Mesodermal cell (in vitro differentiated cells): ENCODE measurements around the gene ALDH3B1.

Experiments
- H3K27ac ChIP-seq: 2 replicates; pipeline ENCODE4 v1.7.0; 2013; ENCODE audit warnings: mild to moderate bottlenecking, low read depth, low read length, moderate library complexity; ENCODE audit not compliant: severe bottlenecking
- H3K36me3 ChIP-seq: 2 replicates; pipeline ENCODE4 v1.7.1; 2013; ENCODE audit warnings: mild to moderate bottlenecking, low read length, moderate library complexity; ENCODE audit not compliant: control insufficient read depth, insufficient read depth
- H3K4me1 ChIP-seq: one replicate; pipeline ENCODE4 v1.7.1; 2013; ENCODE audit warnings: mild to moderate bottlenecking, low read length; ENCODE audit not compliant: insufficient read depth, control insufficient read depth, poor library complexity, severe bottlenecking
- H3K4me3 ChIP-seq: 2 replicates; pipeline ENCODE4 v1.7.0; 2013; ENCODE audit warnings: low read length, control low read depth, mild to moderate bottlenecking; ENCODE audit not compliant: insufficient read depth, poor library complexity, severe bottlenecking; ENCODE audit errors: extremely low read depth
- H3K9me3 ChIP-seq: 2 replicates; pipeline ENCODE4 v1.7.1; 2013; ENCODE audit warnings: mild to moderate bottlenecking, low read length, moderate library complexity; ENCODE audit not compliant: control insufficient read depth
- WGBS, 2 experiments: methylation state at CpG; one replicate each; pipeline ENCODE4 v1.1.5; 2013; ENCODE audit warnings: missing lambda C conversion rate in 2 of 2; ENCODE audit not compliant: insufficient coverage in 2 of 2; 5-methylcytosine and 5-hydroxymethylcytosine counted together

ALDH3B1 gene

GRCh38 chr11:68051191-68052136 is 41.3 kb downstream of the ALDH3B1 start:
- 92 to 94% methylated on average over 12 to 13 of the region's 14 CpGs for WGBS, 2 experiments
- Histone ChIP-seq H3K36me3 (peaks cover 50% of the 10 kb centered on the region), H3K9me3 (no peaks in the 10 kb centered on the region), H3K27ac (peak overlapping the region; percentile 23), H3K4me1 (no peaks in the 10 kb centered on the region), H3K4me3 (no peak overlapping the region)

GRCh38 chr11:68052137-68052873 is 42.2 kb downstream of the ALDH3B1 start:
- peaks cover 53% of the 10 kb centered on the region for H3K36me3 ChIP-seq
- H3K9me3 ChIP-seq = no peaks in the 10 kb centered on the region
- 93 to 94% methylated on average over 12 of the region's 15 CpGs for WGBS, 2 experiments
- no peaks in the 10 kb centered on the region for H3K4me1 ChIP-seq
- peak overlapping the region; percentile 23 for H3K27ac ChIP-seq
- H3K4me3 ChIP-seq = no peak overlapping the region

DNA sequence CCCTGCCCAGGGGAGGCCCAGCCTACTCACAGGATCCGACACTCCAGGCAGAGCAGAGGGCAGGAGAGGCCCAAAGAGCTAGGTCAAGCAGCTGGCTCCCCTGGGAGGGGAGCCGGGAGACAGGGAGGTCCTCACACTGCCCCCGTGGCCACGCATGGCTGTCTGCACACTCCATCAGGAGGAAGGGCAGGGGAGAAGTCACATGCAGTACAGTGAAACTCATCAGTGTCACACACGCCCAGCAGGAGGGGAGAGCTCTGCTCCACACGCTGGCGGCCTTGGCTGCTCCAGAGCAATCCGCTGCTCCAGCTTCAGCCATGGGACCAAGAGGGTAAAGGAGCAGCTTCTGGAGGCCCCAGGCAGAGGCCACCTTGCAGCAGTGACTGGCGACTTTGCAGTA is 43.0 kb downstream of the ALDH3B1 start:
- no peaks in the 10 kb centered on the region for H3K9me3 ChIP-seq
- 91 to 96% methylated on average over 8 of the region's 9 CpGs for WGBS, 2 experiments
- H3K4me1 ChIP-seq = no peaks in the 10 kb centered on the region
- H3K27ac ChIP-seq = no peak overlapping the region
- H3K36me3 ChIP-seq = peaks cover 52% of the 10 kb centered on the region
- no peak overlapping the region for H3K4me3 ChIP-seq

DNA sequence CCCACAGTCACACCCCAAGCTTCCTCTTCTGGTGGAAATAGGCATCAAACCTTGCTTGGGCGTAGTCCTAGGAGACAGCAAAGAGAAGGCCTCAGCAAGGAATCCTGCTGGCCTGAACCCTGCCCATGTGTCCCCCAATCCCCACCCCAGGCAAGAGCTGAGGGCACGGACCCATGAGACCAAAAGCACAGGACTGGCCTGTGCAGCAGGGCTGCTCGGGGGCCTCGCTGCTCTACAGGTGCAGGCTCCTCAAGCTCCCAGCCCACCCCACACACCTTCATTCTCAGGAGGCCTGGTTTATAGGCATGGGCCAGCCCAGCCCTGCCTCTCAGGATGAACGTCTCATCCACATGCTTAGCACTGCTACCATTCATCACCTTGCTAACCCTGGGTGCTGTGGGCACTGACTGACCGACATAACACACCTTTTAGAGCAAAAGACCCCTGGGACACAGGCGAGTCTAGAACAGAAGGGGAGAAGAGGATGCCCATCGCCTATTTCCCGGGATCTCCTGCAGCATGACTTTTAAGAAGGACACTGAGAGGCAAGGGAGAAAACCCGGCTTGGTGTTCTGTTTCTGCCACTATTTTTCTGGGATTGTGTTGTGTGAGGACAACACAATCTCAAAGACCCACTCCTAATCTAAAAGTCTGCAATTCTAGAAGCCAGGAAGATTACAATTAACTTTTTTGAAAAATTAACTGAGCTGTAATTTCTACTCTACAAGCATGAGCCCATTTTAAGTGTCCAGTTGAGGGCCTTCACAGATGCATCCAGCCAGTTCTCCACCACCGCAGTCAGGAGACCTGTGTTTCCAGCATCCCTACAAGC is 44.1 kb downstream of the ALDH3B1 start:
- H3K4me1 ChIP-seq = no peaks in the 10 kb centered on the region
- H3K27ac ChIP-seq = no peak overlapping the region
- no peak overlapping the region for H3K4me3 ChIP-seq
- 96 to 100% methylated on average over 4 to 6 of the region's 11 CpGs for WGBS, 2 experiments
- peaks cover 55% of the 10 kb centered on the region for H3K36me3 ChIP-seq
- H3K9me3 ChIP-seq = no peaks in the 10 kb centered on the region

DNA sequence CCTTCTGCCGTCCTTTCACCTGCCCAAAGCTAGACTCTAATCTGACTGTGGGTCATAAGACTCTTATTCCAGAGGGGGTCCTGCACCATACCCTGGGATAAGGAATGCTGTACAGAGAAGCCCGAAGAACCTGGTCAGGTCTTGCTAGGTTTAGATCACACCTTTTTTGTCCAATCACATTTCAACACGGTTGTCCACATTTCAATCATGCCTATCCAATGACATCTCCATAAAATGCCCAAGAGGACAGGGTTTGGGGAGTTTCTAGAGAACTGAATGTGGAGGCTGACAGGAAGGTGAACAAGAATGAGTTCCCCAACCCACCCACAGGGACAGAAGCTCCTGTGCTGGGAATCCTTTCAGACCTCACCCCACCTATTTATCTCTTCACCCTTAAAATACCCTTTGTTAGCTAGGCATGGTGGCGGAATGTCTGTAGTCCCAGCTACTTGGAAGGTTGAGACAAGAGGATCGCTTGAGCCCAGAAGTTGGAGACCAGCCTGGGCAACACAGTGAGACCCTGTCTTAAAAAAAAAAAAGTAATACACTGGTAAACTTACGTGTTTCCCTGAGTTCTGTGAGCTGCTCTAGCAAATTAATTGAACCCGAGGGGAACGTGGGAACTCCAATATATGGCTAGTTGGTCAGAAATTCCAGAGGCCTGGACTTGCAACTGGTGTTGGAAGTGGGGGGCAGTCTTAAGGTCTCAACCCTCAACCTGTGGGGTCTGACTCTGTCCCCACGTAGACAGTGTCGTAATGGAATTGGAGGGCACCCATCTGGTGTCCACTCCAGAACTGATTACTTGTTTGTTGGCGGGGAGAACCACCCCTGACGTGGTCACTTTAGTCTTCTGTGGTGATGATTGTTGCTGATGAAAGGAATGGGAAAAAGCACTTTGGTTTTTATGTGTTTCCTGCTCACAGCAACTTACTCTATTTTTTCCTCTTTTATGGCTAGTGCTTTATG is 46.5 kb downstream of the ALDH3B1 start:
- no peaks in the 10 kb centered on the region for H3K9me3 ChIP-seq
- no peak overlapping the region for H3K27ac ChIP-seq
- H3K4me3 ChIP-seq = no peak overlapping the region
- 94 to 96% methylated on average over 9 to 11 of the region's 12 CpGs for WGBS, 2 experiments
- H3K36me3 ChIP-seq = peaks cover 52% of the 10 kb centered on the region
- H3K4me1 ChIP-seq = no peaks in the 10 kb centered on the region

GRCh38 chr11:68057807-68058206 is 47.7 kb downstream of the ALDH3B1 start:
- WGBS, 2 experiments = 89 to 95% methylated on average over 2 to 3 of the region's 4 CpGs
- Histone ChIP-seq H3K4me1 (no peaks in the 10 kb centered on the region), H3K36me3 (peaks cover 60% of the 10 kb centered on the region), H3K27ac (no peak overlapping the region), H3K9me3 (no peaks in the 10 kb centered on the region), H3K4me3 (no peak overlapping the region)

DNA sequence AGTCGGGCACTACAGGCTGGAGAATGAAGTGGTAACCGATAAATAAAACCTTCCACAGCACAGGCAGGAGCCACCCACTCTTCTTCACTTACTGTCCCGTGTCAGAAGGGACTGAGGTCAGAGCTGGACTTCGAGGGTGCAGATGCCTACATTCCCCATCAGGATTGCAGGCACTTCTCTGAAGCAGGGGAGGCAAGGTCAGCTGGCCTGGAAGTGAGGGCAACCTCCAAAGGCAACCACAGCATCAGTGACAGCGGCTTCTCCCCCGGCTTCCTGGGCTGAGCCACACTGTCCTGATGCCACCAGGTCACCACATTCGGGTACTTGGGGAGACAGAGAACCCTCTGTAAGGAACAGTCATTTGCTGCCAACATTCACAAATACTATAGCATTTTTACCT is 51.4 kb downstream of the ALDH3B1 start:
- 91 to 92% methylated on average over 5 to 6 of the region's 7 CpGs for WGBS, 2 experiments
- no peak overlapping the region for H3K27ac ChIP-seq
- no peak overlapping the region for H3K4me3 ChIP-seq
- no peaks in the 10 kb centered on the region for H3K4me1 ChIP-seq
- no peaks in the 10 kb centered on the region for H3K9me3 ChIP-seq
- H3K36me3 ChIP-seq = peaks cover 91% of the 10 kb centered on the region

- no peak overlapping the region for H3K27ac ChIP-seq
- no peaks in the 10 kb centered on the region for H3K9me3 ChIP-seq
- H3K4me3 ChIP-seq = no peak overlapping the region
- no CpG with 5 or more reads among the region's 2 CpGs for WGBS, 2 experiments
- peaks cover 98% of the 10 kb centered on the region for H3K36me3 ChIP-seq
- no peaks in the 10 kb centered on the region for H3K4me1 ChIP-seq
These were observed 54.8 kb downstream of the ALDH3B1 start for GRCh38 chr11:68064926-68065325.

DNA sequence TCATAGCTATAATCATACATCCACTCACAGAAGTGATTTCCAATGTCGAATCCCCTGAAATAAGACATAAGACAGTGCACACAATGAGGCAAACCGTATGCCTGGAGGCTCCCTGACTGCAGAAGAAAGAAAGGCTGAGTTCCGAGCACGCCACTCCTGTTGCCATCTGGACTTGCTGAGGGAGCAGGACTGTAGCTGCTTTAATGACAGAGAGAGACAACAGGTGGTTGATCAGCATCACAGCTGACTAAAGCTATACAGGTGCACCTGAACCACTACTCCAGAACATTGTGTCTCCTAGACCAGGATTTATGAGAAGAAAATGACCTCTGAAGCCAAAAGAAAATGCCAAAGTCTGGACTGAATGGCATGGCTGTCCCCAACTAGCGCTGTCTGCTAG is 55.7 kb downstream of the ALDH3B1 start:
- Histone ChIP-seq H3K4me3 (no peak overlapping the region), H3K36me3 (peaks cover 100% of the 10 kb centered on the region), H3K4me1 (no peaks in the 10 kb centered on the region), H3K9me3 (no peaks in the 10 kb centered on the region), H3K27ac (no peak overlapping the region)
- WGBS, 2 experiments = 95 to 97% methylated on average over 5 of the region's 5 CpGs
